Activated naive CD4-positive, alpha-beta T cell treated with anti-CD3 and anti-CD28 coated beads, Interleukin-2, amount 10 ng/mL, durations not matched to agents 7 days and 5 days (primary cell): ENCODE data around the gene ACSF3.
"Not testable (repeated sequence)": the region's sequence is repeated elsewhere in the genome, so short reads cannot be mapped to it uniquely, and the experiment has no call there.

Experiments used
- CTCF ChIA-PET: fragments of 350-600 bp; sonication (Branson Sonifier 250); formaldehyde crosslinking; loops from one replicate; lab custom pipeline; 2021; ENCODE audit warnings: antibody characterized with exemption; lab: Charles Lee
- DNase-seq: peaks from one replicate; pipeline ENCODE4 v3.0.0-alpha.2; 2020
- H3K27ac Mint-ChIP-seq: one replicate; pipeline ENCODE4 v1.8.0; 2021; ENCODE audit warnings: mild to moderate bottlenecking, moderate library complexity, mixed read lengths
- H3K27me3 Mint-ChIP-seq: one replicate; pipeline ENCODE4 v1.8.0; 2021; ENCODE audit warnings: mild to moderate bottlenecking, mixed read lengths
- H3K36me3 Mint-ChIP-seq: one replicate; pipeline ENCODE4 v1.8.0; 2021; ENCODE audit warnings: mixed read lengths
- H3K4me1 Mint-ChIP-seq: one replicate; pipeline ENCODE4 v1.8.0; 2021; ENCODE audit warnings: mixed read lengths
- H3K4me3 Mint-ChIP-seq: one replicate; pipeline ENCODE4 v1.8.0; 2021; ENCODE audit warnings: mild to moderate bottlenecking, moderate library complexity, mixed read lengths
- H3K9me3 Mint-ChIP-seq: one replicate; pipeline ENCODE4 v1.8.0; 2021; ENCODE audit warnings: mixed read lengths

Gene ACSF3

DNA sequence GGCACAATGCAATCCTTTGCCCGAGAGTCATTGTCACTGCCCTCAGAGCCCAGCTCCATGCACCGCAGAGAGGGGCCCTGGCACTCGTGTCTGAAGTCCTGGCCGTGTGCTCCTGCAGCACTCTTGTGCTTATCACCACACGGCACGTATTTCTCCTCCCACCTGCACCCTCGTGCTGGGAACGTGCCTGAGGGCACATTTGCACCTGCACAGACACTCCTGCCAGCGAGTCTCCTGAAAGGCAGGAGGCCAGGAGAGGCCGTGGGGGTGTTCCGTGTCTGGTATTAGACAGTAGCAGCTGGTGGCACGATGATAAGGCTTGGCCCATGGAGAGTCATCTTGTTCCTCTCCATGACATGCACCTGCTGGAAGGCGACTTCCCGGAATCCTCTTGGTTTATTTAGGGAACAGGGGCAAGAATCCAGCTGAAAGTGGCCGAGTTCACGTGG lies 3.4 kb upstream of the ACSF3 start:
- no peak overlapping the region for H3K27ac Mint-ChIP-seq
- no peak for DNase-seq
- H3K36me3 Mint-ChIP-seq = peaks cover 4% of the 10 kb centered on the region
- H3K4me1 Mint-ChIP-seq = peaks cover 11% of the 10 kb centered on the region
- H3K9me3 Mint-ChIP-seq = no peaks in the 10 kb centered on the region
- H3K27me3 Mint-ChIP-seq = peaks cover 55% of the 10 kb centered on the region
- H3K4me3 Mint-ChIP-seq = no peak overlapping the region
- CTCF ChIA-PET = no interaction called here

DNA sequence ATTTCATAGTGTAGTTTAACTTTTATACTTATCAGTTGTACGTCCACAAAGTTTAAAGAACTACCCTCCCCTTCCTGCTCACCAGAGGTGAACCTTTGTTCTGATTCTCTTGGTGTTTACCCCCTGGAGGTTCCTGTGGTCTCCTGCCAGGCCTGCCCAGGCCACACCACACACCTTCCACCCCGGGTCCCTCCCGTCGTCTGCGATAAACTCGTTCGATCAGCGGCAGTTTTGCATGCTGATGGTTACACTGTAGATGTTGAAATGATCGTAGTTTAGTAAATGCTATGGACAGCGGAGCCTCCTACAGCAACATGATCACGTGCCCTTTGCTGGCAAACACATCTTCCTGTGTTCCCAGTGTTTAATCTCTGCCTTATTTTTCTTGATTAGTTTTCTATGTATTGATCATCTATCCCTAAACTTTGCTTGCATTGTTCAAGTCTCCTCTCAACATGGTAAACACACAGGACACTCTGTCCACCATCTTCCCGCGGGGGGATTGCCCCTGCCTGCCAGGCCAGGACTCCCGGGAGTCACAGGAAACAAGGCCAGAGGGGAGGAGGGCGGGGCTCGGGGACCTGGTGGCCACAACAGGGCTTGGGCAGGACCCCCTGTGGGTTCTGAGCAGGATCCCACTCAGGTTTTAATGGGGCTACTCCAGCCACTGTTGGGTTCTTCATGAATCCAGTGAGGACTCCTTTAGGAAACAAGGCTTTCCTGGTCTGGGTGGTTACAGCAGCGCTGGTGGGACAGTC lies 2.8 kb upstream of the ACSF3 start:
- Mint-ChIP-seq H3K27ac (no peak overlapping the region), H3K36me3 (peaks cover 4% of the 10 kb centered on the region), H3K9me3 (no peaks in the 10 kb centered on the region), H3K27me3 (peaks cover 52% of the 10 kb centered on the region), H3K4me1 (peaks cover 16% of the 10 kb centered on the region), H3K4me3 (no peak overlapping the region)
- CTCF ChIA-PET = no interaction called here
- DNase-seq = no peak

DNA sequence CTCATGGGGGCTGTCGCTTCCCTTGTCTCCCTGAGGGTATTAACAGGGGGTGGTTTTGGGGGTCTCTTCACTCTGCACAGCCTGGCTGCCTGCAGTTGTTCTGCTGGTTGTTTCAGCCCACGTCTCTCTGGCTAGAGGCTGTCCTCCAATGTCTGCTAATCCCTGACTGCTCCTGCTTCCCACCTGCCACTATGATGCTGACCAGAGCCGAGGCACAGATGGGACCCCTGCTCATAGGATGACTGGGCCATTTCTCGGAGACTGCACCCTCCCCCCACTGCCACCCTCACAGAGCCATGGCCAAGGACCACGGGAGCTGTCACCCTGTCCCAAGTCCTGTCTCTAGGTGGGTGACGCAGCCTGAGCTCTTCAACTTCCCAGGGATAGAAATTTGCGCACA lies 1.6 kb upstream of the ACSF3 start:
- H3K4me1 Mint-ChIP-seq = peaks cover 28% of the 10 kb centered on the region
- peaks cover 7% of the 10 kb centered on the region for H3K36me3 Mint-ChIP-seq
- H3K27me3 Mint-ChIP-seq = peaks cover 46% of the 10 kb centered on the region
- no peak overlapping the region for H3K27ac Mint-ChIP-seq
- peak overlapping the region; percentile 27 for H3K4me3 Mint-ChIP-seq
- DNase-seq = no peak
- H3K9me3 Mint-ChIP-seq = no peaks in the 10 kb centered on the region
- CTCF ChIA-PET = no interaction called here

DNA sequence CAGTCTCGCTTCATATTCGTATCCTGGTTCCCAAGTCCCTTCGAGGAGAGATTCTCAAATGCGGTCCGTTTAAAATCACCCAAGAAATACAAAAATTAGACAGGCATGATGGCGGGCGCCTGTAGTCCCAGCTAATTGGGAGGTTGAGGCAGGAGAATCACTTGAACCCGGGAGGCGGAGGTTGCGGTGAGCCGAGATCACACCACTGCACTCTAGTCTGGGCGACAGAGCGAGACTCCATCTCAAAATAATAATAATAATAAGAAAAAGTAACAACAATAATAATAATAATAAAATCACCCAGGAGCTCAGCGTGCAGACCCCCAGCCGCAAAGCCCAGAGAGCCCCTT lies 425 bp upstream of the ACSF3 start:
- peak overlapping the region; percentile 70 for H3K4me3 Mint-ChIP-seq
- peak overlapping the region; percentile 81 for H3K27ac Mint-ChIP-seq
- H3K9me3 Mint-ChIP-seq, DNase-seq, H3K36me3 Mint-ChIP-seq: not testable (repeated sequence)
- CTCF ChIA-PET = interaction anchor here (1.3 kb wide), 1 partner anchor 147 kb away, joined by 4 read pairs; no protein-coding TSS in a partner anchor
- peaks cover 40% of the 10 kb centered on the region for H3K4me1 Mint-ChIP-seq
- H3K27me3 Mint-ChIP-seq = peaks cover 39% of the 10 kb centered on the region

DNA sequence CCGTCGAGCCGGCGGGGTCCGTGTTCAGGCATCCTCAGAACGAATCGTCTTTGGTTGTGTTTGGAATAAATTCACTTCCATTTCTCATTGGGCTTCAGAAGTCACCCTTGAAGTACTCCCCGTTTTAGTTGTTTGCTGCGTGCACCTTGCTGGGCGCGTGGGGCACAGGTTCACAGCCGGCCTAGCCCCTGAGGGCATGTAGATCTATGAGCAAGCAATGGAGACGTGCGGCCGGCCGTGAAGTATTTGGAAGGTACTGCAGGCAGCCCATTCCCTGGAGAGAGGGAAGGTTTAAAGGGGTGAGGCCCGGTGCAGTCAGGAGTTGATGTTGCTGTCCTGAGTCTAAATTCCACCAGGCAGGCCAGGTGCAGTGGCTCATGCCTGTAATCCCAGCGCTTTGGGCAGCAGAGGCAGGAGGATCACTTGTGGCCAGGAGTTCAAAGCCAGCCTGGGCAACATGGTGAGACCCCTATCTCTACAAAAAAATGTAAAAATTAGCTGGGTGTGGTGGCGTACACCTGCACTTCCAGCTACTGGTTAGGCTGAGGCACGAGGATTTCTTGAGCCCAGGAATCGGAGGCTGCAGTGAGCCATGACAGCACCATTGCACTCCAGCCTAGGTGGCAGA lies 714 bp downstream of the ACSF3 start:
- peak overlapping the region; percentile 95 for H3K27ac Mint-ChIP-seq
- H3K36me3 Mint-ChIP-seq = peaks cover 9% of the 10 kb centered on the region
- DNase-seq = peak; percentile 46
- CTCF ChIA-PET = interaction anchor here (1.3 kb wide), 1 partner anchor 146 kb away, joined by 4 read pairs; no protein-coding TSS in a partner anchor
- H3K27me3 Mint-ChIP-seq = peaks cover 31% of the 10 kb centered on the region
- H3K4me1 Mint-ChIP-seq = peaks cover 50% of the 10 kb centered on the region
- no peaks in the 10 kb centered on the region for H3K9me3 Mint-ChIP-seq
- H3K4me3 Mint-ChIP-seq = peak overlapping the region; percentile 92

DNA sequence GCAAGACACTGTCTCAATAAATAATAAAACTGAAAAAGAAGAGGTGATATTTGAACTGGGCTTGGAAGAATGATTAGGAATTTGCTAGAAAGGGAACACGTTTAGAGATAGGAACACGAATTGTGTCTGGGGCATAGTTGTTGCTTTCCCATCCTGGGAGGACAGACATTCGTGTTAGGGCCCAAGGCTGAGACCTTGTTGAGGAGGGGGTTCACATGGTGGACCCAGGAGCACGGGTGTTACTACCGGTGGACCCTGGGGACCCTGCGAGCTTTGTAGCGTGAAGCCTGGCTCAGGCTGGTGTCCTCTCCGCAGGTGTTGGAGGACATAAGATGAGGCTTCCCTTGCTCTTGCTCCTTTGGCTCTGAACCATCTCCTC lies 1.2 kb downstream of the ACSF3 start:
- Mint-ChIP-seq H3K4me3 (peak overlapping the region; percentile 92), H3K4me1 (peaks cover 55% of the 10 kb centered on the region), H3K27ac (peak overlapping the region; percentile 95), H3K27me3 (peaks cover 27% of the 10 kb centered on the region), H3K36me3 (peaks cover 12% of the 10 kb centered on the region), H3K9me3 (no peaks in the 10 kb centered on the region)
- no peak for DNase-seq
- CTCF ChIA-PET = no interaction called here

DNA sequence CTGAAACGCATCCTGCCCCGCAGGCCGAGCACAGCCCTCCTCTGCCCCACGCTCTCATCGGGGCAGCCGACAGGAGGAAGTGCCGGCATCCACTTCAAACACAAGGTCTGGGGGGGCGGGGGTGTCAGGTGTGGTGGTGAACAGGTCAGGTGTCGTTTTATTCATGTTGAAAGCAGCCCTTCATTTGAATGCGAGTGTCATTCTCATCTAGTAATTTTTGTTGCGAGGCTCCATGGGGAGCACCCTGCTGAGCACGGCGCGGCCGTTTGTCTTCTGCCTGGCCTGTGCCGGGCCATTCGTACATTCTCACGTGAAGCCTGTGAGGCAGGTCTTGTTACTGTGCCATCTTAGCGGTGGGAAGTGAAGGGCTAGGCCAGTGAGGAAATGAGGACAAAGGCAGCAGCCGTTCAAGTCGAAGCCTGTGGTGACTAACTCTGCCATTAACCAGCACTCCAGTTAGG lies 1.9 kb downstream of the ACSF3 start:
- DNase-seq = no peak
- CTCF ChIA-PET = no interaction called here
- Mint-ChIP-seq H3K4me1 (peaks cover 61% of the 10 kb centered on the region), H3K9me3 (no peaks in the 10 kb centered on the region), H3K27ac (peak overlapping the region; percentile 97), H3K4me3 (peak overlapping the region; percentile 92), H3K36me3 (peaks cover 16% of the 10 kb centered on the region), H3K27me3 (peaks cover 21% of the 10 kb centered on the region)

DNA sequence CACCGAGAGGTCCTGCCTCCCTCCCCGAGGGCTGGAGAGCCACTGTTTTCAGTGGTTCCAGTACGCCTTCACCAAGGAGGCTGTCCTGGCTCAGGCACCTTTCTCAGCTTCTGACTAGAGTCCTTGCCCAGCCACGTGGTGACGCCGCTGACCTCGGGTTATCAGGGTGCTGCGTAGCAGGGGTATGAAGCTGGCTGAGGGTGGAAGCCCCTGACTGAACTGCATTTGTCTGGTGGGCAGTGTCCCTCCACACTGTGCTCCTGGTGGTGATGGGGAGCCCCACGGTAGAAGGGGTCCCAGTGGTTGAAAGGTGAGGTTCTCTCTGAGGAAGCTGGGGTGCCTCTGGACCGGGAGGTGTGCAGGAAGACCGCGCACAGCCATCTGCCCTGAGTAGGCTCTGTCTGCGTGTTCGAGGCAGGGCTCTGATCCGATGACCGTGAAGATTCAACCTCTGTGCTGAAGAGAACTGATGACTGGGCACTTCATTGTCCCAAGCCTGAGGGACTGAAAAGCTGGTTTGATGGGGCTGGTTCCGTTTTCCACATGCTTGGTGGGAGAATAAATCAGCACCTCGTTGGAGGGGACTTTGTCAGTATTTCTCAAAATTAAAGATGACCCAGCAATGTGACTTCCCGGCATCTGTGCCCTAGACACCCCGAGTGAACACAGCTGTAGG lies 2.5 kb downstream of the ACSF3 start:
- no peaks in the 10 kb centered on the region for H3K9me3 Mint-ChIP-seq
- CTCF ChIA-PET = no interaction called here
- peaks cover 22% of the 10 kb centered on the region for H3K36me3 Mint-ChIP-seq
- H3K27ac Mint-ChIP-seq = peak overlapping the region; percentile 97
- H3K27me3 Mint-ChIP-seq = peaks cover 15% of the 10 kb centered on the region
- peaks cover 67% of the 10 kb centered on the region for H3K4me1 Mint-ChIP-seq
- peak overlapping the region; percentile 64 for H3K4me3 Mint-ChIP-seq
- DNase-seq = no peak

DNA sequence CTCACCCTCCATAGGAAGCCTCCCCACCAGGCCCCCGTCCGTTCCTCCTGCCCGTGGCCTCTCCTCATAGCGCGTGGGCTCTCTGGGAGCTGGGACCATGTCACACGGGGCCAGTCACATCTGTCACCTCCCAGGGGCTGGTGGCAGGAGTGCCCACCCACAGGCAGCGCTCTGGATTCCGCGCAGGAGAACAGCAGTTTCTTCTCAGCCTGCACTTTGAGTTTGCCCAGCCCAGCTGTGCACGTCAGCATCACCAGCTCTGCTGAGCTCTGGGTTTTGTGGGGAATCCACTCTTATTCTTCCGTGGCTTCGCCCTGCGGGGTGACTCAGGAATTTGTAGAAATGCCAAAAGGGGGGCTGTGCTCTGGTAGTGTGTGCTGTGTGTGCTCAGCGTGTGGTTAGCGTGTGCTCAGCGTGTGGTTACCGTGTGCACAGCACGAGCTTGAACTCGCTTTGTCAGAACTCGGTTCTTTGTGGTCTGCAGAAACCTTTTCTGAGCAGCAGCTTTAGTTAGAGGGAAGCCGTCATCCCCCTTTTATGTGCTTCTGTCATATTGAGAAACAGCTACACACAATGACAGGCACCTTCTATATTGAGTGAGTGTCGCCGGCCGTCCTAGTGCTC lies 3.2 kb downstream of the ACSF3 start:
- H3K36me3 Mint-ChIP-seq = peaks cover 29% of the 10 kb centered on the region
- peak overlapping the region; percentile 64 for H3K4me3 Mint-ChIP-seq
- peak; percentile 78 for DNase-seq
- peak overlapping the region; percentile 97 for H3K27ac Mint-ChIP-seq
- peaks cover 8% of the 10 kb centered on the region for H3K27me3 Mint-ChIP-seq
- H3K9me3 Mint-ChIP-seq = no peaks in the 10 kb centered on the region
- peaks cover 74% of the 10 kb centered on the region for H3K4me1 Mint-ChIP-seq
- CTCF ChIA-PET = interaction anchor here (0.6 kb wide), 1 partner anchor 1327 kb away, joined by 3 read pairs; no protein-coding TSS in a partner anchor

DNA sequence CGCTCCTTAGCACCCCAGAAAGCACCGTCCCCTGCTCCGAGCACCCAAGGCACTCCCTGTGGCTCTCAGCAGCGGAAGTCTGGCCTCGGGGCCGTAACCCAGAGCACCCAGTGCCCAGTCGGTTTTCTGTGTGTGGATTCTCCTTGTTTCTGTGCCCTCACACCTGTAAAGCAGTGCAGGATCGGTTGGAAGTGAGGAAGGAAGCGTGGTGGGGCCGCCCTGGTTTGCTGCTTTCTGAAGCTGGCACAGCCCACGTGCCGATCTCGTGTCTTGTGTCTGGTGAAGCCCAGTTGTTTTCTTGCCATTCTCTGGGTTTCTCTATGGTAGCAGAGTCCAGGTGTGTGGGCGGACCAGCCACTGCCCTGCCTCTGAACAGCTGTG lies 3.7 kb downstream of the ACSF3 start:
- CTCF ChIA-PET = interaction anchor here (0.6 to 0.9 kb wide), 4 partner anchors 11 to 1328 kb away, joined by 3 read pairs; no protein-coding TSS in a partner anchor
- Mint-ChIP-seq H3K27ac (peak overlapping the region; percentile 97), H3K36me3 (peaks cover 32% of the 10 kb centered on the region), H3K9me3 (no peaks in the 10 kb centered on the region), H3K4me3 (peak overlapping the region; percentile 64), H3K27me3 (peaks cover 3% of the 10 kb centered on the region), H3K4me1 (peaks cover 79% of the 10 kb centered on the region)
- DNase-seq = no peak

DNA sequence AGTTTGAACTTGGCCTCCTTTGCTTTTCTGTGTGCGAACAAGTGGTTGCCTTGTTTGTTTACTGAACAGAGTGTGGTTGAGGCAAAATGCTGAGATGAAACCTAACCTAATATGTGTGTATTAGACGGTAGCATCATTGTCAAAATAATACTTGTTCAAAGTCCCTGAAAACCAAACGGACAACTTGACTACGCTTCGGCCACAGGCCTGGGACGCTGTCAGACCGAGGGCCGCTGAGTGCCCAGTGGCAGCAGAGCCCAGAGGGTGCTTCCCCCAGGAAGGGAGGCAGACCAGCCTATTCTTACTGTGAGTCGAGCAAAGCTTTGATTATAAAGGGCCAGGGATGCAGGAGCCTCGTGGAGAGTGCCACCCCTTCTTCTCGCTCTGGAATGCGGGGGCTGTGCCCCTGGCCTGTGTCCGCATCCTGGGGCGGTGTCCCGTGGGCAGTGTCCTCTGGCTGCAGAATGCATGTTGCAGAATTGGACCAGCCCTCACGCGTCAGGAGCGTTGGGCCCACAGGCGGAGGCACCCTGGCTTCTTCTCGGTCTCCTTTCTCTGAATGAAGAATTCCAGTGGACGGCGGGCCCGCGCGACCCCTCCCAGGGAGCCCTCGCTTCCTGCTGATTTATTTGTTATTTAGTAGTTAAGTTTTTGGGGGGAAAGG lies 5.2 kb downstream of the ACSF3 start:
- H3K9me3 Mint-ChIP-seq = no peaks in the 10 kb centered on the region
- peaks cover 88% of the 10 kb centered on the region for H3K4me1 Mint-ChIP-seq
- DNase-seq = no peak
- peaks cover 45% of the 10 kb centered on the region for H3K36me3 Mint-ChIP-seq
- H3K4me3 Mint-ChIP-seq = peak overlapping the region; percentile 21
- H3K27me3 Mint-ChIP-seq = no peaks in the 10 kb centered on the region
- CTCF ChIA-PET = no interaction called here
- peak overlapping the region; percentile 97 for H3K27ac Mint-ChIP-seq

DNA sequence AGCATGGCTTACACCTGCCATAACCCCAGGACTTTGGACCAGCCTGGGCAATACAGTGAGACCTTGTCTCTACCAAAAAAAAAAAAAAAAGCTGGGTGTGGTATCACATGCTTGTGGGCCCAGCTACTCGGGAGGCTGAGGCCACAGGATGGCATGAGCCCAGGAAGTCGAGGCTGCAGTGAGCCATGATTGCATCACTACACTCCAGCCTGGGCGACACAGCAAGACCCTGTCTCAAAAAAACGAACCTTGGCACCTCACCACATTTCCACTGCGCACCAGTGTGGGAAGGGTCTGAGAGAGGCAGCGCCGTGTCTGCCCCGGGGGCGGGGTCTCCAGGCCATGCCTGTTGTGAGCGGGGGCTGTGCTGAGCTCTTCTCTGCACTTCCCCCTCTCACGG lies 6.3 kb downstream of the ACSF3 start:
- Mint-ChIP-seq H3K9me3 (no peaks in the 10 kb centered on the region), H3K4me1 (peaks cover 80% of the 10 kb centered on the region), H3K4me3 (peak overlapping the region; percentile 7), H3K27ac (peak overlapping the region; percentile 88), H3K27me3 (no peaks in the 10 kb centered on the region), H3K36me3 (peaks cover 48% of the 10 kb centered on the region)
- CTCF ChIA-PET = no interaction called here
- DNase-seq = no peak

DNA sequence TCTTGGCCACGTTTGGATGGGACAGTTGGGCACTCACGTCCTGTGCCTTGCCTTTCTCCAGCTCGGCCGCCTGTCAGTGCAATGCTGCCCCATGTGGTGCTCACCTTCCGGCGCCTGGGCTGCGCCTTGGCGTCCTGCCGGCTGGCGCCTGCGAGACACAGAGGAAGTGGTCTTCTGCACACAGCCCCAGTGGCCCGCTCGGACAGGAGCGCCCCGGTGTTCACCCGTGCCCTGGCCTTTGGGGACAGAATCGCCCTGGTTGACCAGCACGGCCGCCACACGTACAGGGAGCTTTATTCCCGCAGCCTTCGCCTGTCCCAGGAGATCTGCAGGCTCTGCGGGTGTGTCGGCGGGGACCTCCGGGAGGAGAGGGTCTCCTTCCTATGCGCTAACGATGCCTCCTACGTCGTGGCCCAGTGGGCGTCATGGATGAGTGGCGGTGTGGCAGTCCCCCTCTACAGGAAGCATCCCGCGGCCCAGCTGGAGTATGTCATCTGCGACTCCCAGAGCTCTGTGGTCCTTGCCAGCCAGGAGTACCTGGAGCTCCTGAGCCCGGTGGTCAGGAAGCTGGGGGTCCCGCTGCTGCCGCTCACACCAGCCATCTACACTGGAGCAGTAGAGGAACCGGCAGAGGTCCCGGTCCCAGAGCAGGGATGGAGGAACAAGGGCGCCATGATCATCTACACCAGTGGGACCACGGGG lies 7.1 kb downstream of the ACSF3 start:
- Mint-ChIP-seq H3K27me3 (no peaks in the 10 kb centered on the region), H3K27ac (peak overlapping the region; percentile 81), H3K4me1 (peaks cover 73% of the 10 kb centered on the region), H3K9me3 (no peaks in the 10 kb centered on the region), H3K36me3 (peaks cover 55% of the 10 kb centered on the region), H3K4me3 (no peak overlapping the region)
- CTCF ChIA-PET = no interaction called here
- DNase-seq = no peak
